Erythroblast (primary cell): Measurements from ENCODE around the gene COX17.

ENCODE experiments used
- DNase-seq, 2 experiments: peaks; one replicate each; lab custom pipeline; 2025; lab: John Stamatoyannopoulos, UW
- GATA1 ChIP-seq: IDR thresholded peaks from 2 replicates; pipeline ENCODE4 v1.6.1; 2011; ENCODE audit warnings: low read depth, mild to moderate bottlenecking, control low read depth, low read length, moderate library complexity
- POLR2A ChIP-seq: IDR thresholded peaks from 2 replicates; pipeline ENCODE4 v1.6.1; 2011; ENCODE audit warnings: mild to moderate bottlenecking, low read length

Gene COX17

GRCh38 chr3:119676771-119677640 is at the start of gene COX17:
Gene COX17 (minus strand): TSS chr3:119677406. CDS start chr3:119677310, 96 bp downstream.
- TF ChIP-seq GATA1 (no peak), POLR2A (peak; percentile 89)
- peak; percentile 95 to 97 for DNase-seq

GRCh38 chr3:119726909-119727308 is 49.7 kb upstream of the COX17 start:
- DNase-seq = no peak
- TF ChIP-seq GATA1 (no peak), POLR2A (no peak)

GRCh38 chr3:119723022-119723421 is 45.8 kb upstream of the COX17 start:
- DNase-seq = no peak
- TF ChIP-seq POLR2A (no peak), GATA1 (no peak)

- TF ChIP-seq POLR2A (no peak), GATA1 (no peak)
- DNase-seq = no peak
These were observed 40.3 kb upstream of the COX17 start for GRCh38 chr3:119717520-119717919.

- no peak for DNase-seq
- no peak for TF ChIP-seq GATA1
- no peak for TF ChIP-seq POLR2A
These were observed 39.8 kb upstream of the COX17 start for GRCh38 chr3:119716998-119717397.

GRCh38 chr3:119715105-119715504 is 37.9 kb upstream of the COX17 start:
- DNase-seq = no peak
- no peak for TF ChIP-seq POLR2A
- no peak for TF ChIP-seq GATA1

GRCh38 chr3:119703820-119704531 is 26.8 kb upstream of the COX17 start:
- no peak for DNase-seq
- no peak for TF ChIP-seq GATA1
- TF ChIP-seq POLR2A = no peak

GRCh38 chr3:119702530-119703527 is 25.6 kb upstream of the COX17 start, which contains the start of gene CFAP91:
Gene CFAP91 (plus strand): TSS chr3:119703022. CDS start chr3:119703099, 77 bp downstream.
- TF ChIP-seq POLR2A (no peak), GATA1 (no peak)
- DNase-seq = peak; percentile 90 to 92

- DNase-seq = peak in 1 of 2 experiments; percentile 8
- TF ChIP-seq GATA1 (no peak), POLR2A (no peak)
These were observed 23.9 kb upstream of the COX17 start for GRCh38 chr3:119700920-119701734.

GRCh38 chr3:119700269-119700919 is 23.2 kb upstream of the COX17 start:
- DNase-seq = peak in 1 of 2 experiments; percentile 12
- TF ChIP-seq POLR2A (no peak), GATA1 (no peak)

- DNase-seq = no peak
- TF ChIP-seq GATA1 (no peak), POLR2A (no peak)
These were observed 20.2 kb upstream of the COX17 start for GRCh38 chr3:119697394-119697793.

- DNase-seq = peak; percentile 7 to 8
- TF ChIP-seq POLR2A (no peak), GATA1 (no peak)
These were observed 18.3 kb upstream of the COX17 start for GRCh38 chr3:119695480-119695879.
